Memory B cell (primary cell): ENCODE measurements around the gene EFCAB5.
"Not testable (repeated sequence)": the region's sequence is repeated elsewhere in the genome, so short reads cannot be mapped to it uniquely, and the experiment has no call there.

ENCODE experiments used
- ATAC-seq: fragments of 150-1000 bp; cut with Tn5 transposase; 2 replicates; pipeline ENCODE4 v1.10.0; 2021; ENCODE audit warnings: low read depth, mild to moderate bottlenecking, moderate library complexity
- DNase-seq, 2 donors: peaks; one replicate each; pipeline ENCODE4 v3.0.0; 2022; ENCODE audit warnings: low spot score in 2 of 2
- H3K27ac Mint-ChIP-seq: one replicate; pipeline ENCODE4 v1.8.0; 2022; ENCODE audit warnings: mild to moderate bottlenecking, moderate library complexity, mixed read lengths
- H3K27me3 Mint-ChIP-seq: one replicate; pipeline ENCODE4 v1.8.0; 2022; ENCODE audit warnings: mixed read lengths
- H3K36me3 Mint-ChIP-seq: one replicate; pipeline ENCODE4 v1.8.0; 2022; ENCODE audit warnings: mild to moderate bottlenecking, mixed read lengths
- H3K4me1 Mint-ChIP-seq: one replicate; pipeline ENCODE4 v1.8.0; 2022; ENCODE audit warnings: mixed read lengths
- H3K4me3 Mint-ChIP-seq: one replicate; pipeline ENCODE4 v1.8.0; 2022; ENCODE audit warnings: mild to moderate bottlenecking, moderate library complexity, mixed read lengths
- H3K9me3 Mint-ChIP-seq: one replicate; pipeline ENCODE4 v1.8.0; 2022; ENCODE audit warnings: mixed read lengths

EFCAB5 gene

GRCh38 chr17:29927546-29927945 lies 13.9 kb upstream of the EFCAB5 start:
- DNase-seq (no peak), ATAC-seq (no peak)
- Mint-ChIP-seq H3K27me3 (no peaks in the 10 kb centered on the region), H3K27ac (peak overlapping the region; percentile 45), H3K4me1 (peaks cover 23% of the 10 kb centered on the region), H3K9me3 (no peaks in the 10 kb centered on the region), H3K4me3 (peak overlapping the region; percentile 1), H3K36me3 (peaks cover 4% of the 10 kb centered on the region)

- H3K36me3 Mint-ChIP-seq = peaks cover 4% of the 10 kb centered on the region
- DNase-seq (peak in 1 of 2 donors; percentile 2), ATAC-seq (no peak)
- no peaks in the 10 kb centered on the region for H3K27me3 Mint-ChIP-seq
- no peaks in the 10 kb centered on the region for H3K9me3 Mint-ChIP-seq
- H3K27ac Mint-ChIP-seq = no peak overlapping the region
- H3K4me3 Mint-ChIP-seq = no peak overlapping the region
- H3K4me1 Mint-ChIP-seq = peaks cover 23% of the 10 kb centered on the region
Measured at GRCh38 chr17:29929006-29929532, 12.4 kb upstream of the EFCAB5 start.

DNA sequence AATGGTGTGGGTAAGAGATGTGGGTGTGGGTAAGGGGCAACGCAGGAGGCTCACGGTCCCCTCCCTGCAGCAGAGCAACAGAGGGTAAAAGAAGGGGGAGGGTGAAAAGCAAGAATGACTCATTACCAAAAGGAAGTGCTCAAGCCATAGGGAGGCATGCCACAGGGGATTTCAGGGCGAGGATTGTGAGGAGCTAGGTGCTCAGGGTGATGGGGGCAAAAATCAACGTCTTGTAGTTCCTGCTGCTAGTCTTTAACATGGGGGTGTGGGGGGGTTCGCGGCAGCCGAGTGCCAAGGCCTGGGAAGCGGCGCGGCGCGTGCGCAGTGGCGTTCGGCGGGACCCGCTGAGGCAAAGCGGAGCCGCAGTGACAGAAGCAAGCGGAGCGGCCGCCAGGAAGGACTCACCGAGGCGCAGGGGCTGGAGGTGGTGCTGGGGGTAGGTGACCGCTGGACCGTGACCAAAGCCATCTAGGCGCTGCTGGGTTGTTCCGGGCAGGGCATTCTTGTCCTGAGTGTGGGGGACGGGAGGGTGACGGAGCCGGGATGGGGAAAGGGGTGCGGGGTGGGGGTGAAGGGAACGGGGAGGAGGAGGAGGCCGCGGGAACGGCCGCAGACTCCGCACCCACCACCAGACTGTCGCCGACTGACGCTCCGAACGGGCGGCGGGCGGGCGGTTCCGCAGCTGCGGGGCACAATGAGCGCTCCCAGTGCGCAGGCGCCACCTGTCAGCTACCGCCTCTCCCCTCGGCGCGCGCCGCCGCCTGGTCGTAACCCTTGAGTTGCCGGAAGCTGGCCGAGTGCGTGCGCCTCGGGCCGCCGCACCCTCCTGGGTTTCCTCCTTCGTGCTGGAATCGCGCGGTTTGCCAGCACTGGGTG lies 11.7 kb upstream of the EFCAB5 start, which contains the start of gene SSH2:
SSH2 (minus strand) TSS at position 696 of the 876 bp plus-strand sequence; CDS start at position 468, 228 bp downstream.
- Mint-ChIP-seq H3K4me1 (peaks cover 23% of the 10 kb centered on the region), H3K36me3 (peaks cover 4% of the 10 kb centered on the region), H3K27ac (no peak within 1 kb of the TSS), H3K9me3 (no peaks in the 10 kb centered on the region), H3K4me3 (no peak within 1 kb of the TSS), H3K27me3 (no peaks in the 10 kb centered on the region)
- DNase-seq = peak; percentile 82
- peak; percentile 68 for ATAC-seq

DNA sequence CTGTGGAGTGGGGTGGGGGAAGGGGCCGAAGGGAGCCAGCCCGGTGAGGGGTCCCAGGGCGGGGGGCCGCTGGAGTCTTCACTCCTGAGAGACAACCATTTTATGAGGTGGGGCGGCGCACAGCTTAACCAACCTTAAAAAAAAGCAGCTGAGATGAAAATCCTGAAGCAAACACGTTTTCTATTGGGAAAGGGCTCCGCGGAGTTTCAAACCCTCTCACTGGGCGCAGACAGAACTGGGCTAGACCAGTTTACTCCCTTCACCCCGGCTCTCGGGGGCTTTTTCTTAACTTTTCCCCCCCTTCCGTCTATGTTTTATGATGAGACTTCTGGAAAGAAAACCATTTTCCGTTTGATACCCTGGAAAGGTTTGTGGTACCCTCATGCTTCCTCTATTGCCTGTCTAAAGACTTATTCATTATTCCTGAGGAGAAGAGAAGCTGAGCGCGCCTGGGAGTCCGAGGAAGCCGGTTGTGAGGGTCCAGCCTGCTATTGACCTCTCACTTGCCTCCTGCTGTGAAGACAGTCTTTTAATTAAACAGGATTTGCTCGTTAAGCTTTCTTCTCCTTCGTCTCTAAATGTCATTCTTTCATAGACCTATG lies 10.9 kb upstream of the EFCAB5 start:
- Mint-ChIP-seq H3K27ac (no peak overlapping the region), H3K27me3 (no peaks in the 10 kb centered on the region), H3K4me3 (no peak overlapping the region), H3K4me1 (peaks cover 23% of the 10 kb centered on the region), H3K36me3 (peaks cover 4% of the 10 kb centered on the region), H3K9me3 (no peaks in the 10 kb centered on the region)
- peak; percentile 7 for ATAC-seq
- no peak for DNase-seq

DNA sequence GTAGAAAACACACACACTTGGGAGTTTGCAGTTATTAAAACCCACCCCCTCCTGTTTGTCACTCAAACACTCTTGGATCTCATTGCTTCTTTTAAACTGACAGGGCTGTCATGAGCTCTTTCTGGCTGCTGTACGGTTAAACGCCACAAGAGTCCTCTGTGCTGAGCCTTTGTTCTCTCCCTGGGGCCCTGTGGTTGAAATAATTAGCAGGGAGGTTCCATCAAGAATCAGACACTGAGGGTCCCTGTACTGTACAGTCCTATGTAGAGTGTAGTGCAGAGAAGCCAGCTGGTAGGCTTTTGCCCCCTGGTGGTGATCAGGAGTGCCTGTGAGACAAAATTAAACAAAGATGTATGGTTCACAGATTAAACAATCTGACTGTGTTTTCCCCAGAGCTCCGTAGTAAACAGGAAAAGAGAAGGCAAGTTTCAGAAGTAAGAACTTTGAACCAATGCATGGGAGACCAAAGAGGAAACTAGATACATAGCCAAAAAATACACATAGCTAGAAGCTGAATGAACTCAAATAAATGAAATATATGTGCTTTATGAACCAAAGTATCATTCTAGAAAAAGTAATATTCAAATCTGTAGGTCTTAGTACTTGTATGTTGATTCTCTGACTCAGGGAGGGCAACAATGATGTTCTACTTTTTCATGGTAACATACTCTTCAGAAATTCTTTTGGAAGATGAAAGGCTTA lies 10.1 kb upstream of the EFCAB5 start:
- Mint-ChIP-seq H3K4me3 (no peak overlapping the region), H3K36me3 (peaks cover 7% of the 10 kb centered on the region), H3K27me3 (peaks cover 2% of the 10 kb centered on the region), H3K9me3 (peaks cover 2% of the 10 kb centered on the region), H3K27ac (no peak overlapping the region), H3K4me1 (peaks cover 20% of the 10 kb centered on the region)
- peak; percentile 59 to 79 for DNase-seq
- ATAC-seq = peak; percentile 73

DNA sequence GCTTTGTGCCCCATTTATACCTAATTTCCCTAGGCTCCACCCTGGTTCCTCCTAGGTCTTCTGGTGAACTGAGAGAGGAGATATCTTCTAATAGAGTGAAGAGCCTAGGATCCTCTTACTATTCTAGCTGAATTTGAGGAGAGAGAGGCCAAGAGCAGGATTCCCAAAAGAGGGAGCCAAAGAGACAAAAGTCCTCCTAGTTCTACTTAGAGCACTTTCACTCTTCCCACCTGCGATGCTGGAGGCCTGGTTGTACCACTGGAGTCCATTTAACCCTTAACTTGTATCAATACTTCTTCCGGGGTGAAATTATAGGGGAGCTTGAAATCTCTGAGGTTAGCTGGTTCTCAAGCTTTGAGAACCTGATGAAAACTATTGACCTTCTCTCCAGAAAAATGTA lies 8.1 kb upstream of the EFCAB5 start:
- ATAC-seq (no peak), DNase-seq (no peak)
- peaks cover 3% of the 10 kb centered on the region for H3K36me3 Mint-ChIP-seq
- H3K27ac Mint-ChIP-seq = no peak overlapping the region
- peaks cover 8% of the 10 kb centered on the region for H3K4me1 Mint-ChIP-seq
- peaks cover 2% of the 10 kb centered on the region for H3K27me3 Mint-ChIP-seq
- peaks cover 2% of the 10 kb centered on the region for H3K9me3 Mint-ChIP-seq
- no peak overlapping the region for H3K4me3 Mint-ChIP-seq

DNA sequence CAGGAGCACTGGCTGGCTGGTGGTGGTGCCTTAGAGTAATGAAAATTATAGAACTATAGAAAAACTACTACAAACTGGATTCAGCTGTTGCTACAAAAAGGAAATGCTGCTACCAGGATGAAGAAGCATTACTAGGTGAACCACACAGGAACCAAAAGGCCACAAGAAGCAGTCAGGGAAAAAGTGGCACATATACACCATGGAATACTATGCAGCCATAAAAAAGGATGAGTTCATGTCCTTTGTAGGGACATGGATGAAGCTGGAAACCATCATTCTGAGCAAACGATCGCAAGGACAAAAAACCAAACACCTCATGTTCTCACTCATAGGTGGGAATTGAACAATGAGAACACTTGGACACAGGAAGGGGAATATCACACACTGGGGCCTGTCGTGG lies 5.5 kb upstream of the EFCAB5 start:
- H3K4me1 Mint-ChIP-seq, H3K4me3 Mint-ChIP-seq, H3K27me3 Mint-ChIP-seq, H3K27ac Mint-ChIP-seq, H3K36me3 Mint-ChIP-seq, H3K9me3 Mint-ChIP-seq, DNase-seq, ATAC-seq: not testable (repeated sequence)

DNA sequence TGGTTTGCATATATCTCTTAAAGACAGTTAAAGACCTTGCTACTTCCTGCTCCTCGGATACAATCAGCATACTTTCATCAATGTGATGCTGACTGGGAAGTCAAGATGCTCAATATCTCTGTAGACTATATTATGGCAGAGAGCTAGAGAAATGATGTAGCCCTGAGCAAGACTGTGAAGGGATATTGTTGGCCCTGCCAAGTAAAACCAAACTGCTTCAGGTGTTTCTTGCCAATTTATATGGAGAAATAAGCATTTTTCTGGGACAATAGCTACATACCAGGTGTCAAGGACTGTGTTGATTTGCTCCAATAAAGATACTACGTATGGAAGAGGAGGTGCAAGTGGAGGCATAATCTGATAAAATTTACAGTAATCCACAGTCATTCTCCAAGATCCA lies 4.7 kb upstream of the EFCAB5 start:
- no peak overlapping the region for H3K27ac Mint-ChIP-seq

DNA sequence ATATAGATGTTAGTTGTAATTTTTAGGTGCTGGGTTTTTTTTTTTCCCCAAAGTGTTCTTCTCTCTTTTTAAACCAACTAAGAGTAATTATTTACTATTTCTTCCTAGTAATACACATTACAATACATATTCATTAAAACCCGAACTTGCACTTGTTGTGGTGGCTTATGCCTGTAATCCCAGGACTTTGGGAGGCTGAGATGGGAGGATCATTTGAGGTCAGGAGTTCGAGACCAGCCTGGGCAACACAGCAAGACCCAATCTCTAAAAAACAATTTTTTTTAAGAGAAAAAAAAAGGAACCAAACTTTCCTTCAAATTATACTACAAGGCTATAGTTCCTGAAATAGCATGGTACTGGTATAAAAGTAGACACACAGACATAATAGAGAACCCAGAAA lies 3.8 kb downstream of the EFCAB5 start:
- ATAC-seq (no peak), DNase-seq (no peak)
- no peaks in the 10 kb centered on the region for H3K36me3 Mint-ChIP-seq
- no peak overlapping the region for H3K27ac Mint-ChIP-seq
- H3K9me3 Mint-ChIP-seq = no peaks in the 10 kb centered on the region
- H3K4me1 Mint-ChIP-seq = peaks cover 19% of the 10 kb centered on the region
- no peak overlapping the region for H3K4me3 Mint-ChIP-seq
- H3K27me3 Mint-ChIP-seq = no peaks in the 10 kb centered on the region

More for the DNA sequence above, 4.7 kb upstream of the EFCAB5 start:
- Mint-ChIP-seq H3K27me3 (peaks cover 2% of the 10 kb centered on the region), H3K9me3 (peaks cover 2% of the 10 kb centered on the region), H3K36me3 (peaks cover 3% of the 10 kb centered on the region), H3K4me1 (no peaks in the 10 kb centered on the region), H3K4me3 (no peak overlapping the region)
- ATAC-seq (no peak), DNase-seq (no peak)

DNA sequence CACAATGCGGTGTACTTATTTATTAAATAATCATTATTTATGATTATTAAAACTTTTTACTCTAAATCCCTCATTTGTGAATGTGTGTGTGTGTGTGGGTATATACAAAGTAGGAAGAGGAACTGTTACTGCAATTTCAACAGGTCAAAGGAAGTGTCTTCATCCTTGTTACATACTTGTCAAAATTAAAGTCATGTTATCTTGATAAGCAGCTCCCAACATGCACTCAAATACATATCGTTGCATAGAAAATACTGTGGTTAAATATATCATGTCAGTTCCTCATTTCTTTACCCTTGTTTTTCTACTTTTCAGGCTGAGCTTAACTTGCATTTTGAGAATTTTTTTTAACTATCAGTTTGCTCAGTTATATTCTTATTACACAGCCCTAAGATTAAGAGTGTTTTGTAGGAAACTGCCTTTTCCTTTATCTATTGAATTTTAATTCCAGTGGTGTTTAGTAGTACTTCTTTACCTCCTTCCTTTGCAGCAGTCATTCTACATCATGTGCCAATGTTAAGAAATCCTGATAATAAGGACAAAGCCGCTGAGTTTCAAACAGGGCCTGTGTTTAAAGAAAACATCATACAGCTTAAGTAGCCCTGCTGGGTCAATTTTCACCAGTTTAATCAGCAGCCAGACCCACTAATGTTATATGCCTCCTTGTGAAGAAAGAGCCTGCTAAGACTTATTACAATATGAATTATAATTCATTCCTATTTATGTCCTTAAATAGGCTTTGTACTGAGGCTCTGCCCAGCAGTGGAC lies 7.2 kb downstream of the EFCAB5 start:
- peaks cover 21% of the 10 kb centered on the region for H3K4me1 Mint-ChIP-seq
- ATAC-seq = peak; percentile 78
- peaks cover 4% of the 10 kb centered on the region for H3K9me3 Mint-ChIP-seq
- no peak for DNase-seq
- H3K27me3 Mint-ChIP-seq = no peaks in the 10 kb centered on the region
- peaks cover 3% of the 10 kb centered on the region for H3K36me3 Mint-ChIP-seq
- H3K27ac Mint-ChIP-seq = peak overlapping the region; percentile 19
- H3K4me3 Mint-ChIP-seq = no peak overlapping the region

DNA sequence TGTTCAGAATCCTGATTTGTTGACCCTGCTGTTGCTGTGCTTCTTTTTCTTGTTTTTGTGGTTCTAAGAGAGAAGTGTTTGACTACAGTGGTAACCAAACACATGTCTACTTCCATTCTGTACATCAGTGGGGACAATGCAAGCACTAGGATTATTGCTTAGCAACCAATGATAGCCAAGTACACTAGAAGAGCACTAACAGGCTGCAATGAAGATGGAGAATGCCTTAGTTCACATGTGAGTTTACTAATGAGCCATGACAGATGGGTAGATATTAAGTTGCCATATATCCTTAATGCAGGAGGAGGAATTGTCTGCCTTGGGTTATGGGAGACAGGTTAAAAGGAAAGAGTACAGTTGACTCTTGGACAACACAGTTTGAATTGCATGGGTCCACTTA lies 8.3 kb downstream of the EFCAB5 start:
- H3K36me3 Mint-ChIP-seq = peaks cover 5% of the 10 kb centered on the region
- H3K27me3 Mint-ChIP-seq = no peaks in the 10 kb centered on the region

DNA sequence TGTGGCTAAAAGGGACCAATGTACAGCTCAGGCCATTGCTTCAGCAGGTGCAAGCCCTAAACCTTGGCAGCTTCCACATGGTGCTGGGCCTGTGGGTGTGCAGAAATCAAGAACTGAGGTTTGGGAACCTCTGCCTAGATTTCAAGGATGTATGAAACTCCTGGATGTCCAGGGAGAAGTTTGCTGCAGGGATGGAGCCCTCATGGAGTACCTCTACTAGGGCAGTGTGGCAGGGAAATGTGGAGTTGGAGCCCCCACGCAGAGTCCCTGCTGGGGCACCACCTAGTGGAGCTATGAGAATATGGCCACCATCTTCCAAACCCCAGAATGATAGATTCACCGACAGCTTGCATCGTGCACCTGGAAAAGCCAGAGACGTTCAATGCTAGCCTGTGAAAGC lies 13.0 kb downstream of the EFCAB5 start:
- peaks cover 8% of the 10 kb centered on the region for H3K9me3 Mint-ChIP-seq
- DNase-seq = no peak
- peaks cover 9% of the 10 kb centered on the region for H3K36me3 Mint-ChIP-seq
- H3K4me1 Mint-ChIP-seq = peaks cover 10% of the 10 kb centered on the region
- H3K4me3 Mint-ChIP-seq = no peak overlapping the region
- no peak overlapping the region for H3K27ac Mint-ChIP-seq
- no peaks in the 10 kb centered on the region for H3K27me3 Mint-ChIP-seq
- ATAC-seq = no peak

More for the DNA sequence above, 8.3 kb downstream of the EFCAB5 start:
- DNase-seq (no peak), ATAC-seq (no peak)
- H3K4me1 Mint-ChIP-seq = peaks cover 21% of the 10 kb centered on the region
- H3K4me3 Mint-ChIP-seq = no peak overlapping the region
- H3K9me3 Mint-ChIP-seq = peaks cover 6% of the 10 kb centered on the region
- H3K27ac Mint-ChIP-seq = no peak overlapping the region

GRCh38 chr17:29956225-29956624 lies 14.8 kb downstream of the EFCAB5 start:
- Mint-ChIP-seq H3K9me3 (peaks cover 8% of the 10 kb centered on the region), H3K27ac (no peak overlapping the region), H3K4me1 (no peaks in the 10 kb centered on the region), H3K4me3 (no peak overlapping the region), H3K36me3 (peaks cover 9% of the 10 kb centered on the region), H3K27me3 (no peaks in the 10 kb centered on the region)
- ATAC-seq (no peak), DNase-seq (no peak)
